Tibial nerve (tissue), 4 donors: ENCODE measurements around the gene MCF2L.

Source experiments
- CTCF ChIP-seq, 5 experiments: fragments of 200-600 bp in 3 of 5; fragments of 450-650 bp in 2 of 5; sonication (generic) in 3 of 5; IDR thresholded peaks; one replicate each; pipeline ENCODE4 v1.5.1; 2016 to 2019; ENCODE audit warnings: antibody characterized with exemption in 5 of 5, mild to moderate bottlenecking in 3 of 5, moderate library complexity in 2 of 5
- EP300 ChIP-seq, 2 donors: sonication (generic); formaldehyde crosslinking; IDR thresholded peaks; one replicate each; pipeline ENCODE4 v1.6.1; 2017; ENCODE audit warnings: antibody characterized with exemption in 2 of 2, mild to moderate bottlenecking in 1 of 2
- POLR2A ChIP-seq, 2 donors: fragments of 450-650 bp; IDR thresholded peaks; one replicate each; pipeline ENCODE4 v1.6.1; 2017; ENCODE audit warnings: antibody characterized with exemption in 2 of 2, mild to moderate bottlenecking in 2 of 2, moderate library complexity in 2 of 2

GRCh38 chr13:113040597-113041292 lies 71.7 kb downstream of the MCF2L start:
- TF ChIP-seq POLR2A (IDR thresholded peaks at IDR 0.05) (no peak), CTCF (IDR thresholded peaks at IDR 0.05) (no peak), EP300 (IDR thresholded peaks at IDR 0.05) (no peak)
